Fibroblast of skin of right quadriceps (primary cell): ENCODE measurements around the gene SPAG9.

Experiments used
- DNase-seq: peaks from one replicate; pipeline ENCODE4 v3.0.0-alpha.2; 2013

SPAG9 gene

GRCh38 chr17:51029568-51030463 lies 90.9 kb downstream of the SPAG9 start:
- no peak for DNase-seq

GRCh38 chr17:51029142-51029541 lies 91.5 kb downstream of the SPAG9 start:
- no peak for DNase-seq

- no peak for DNase-seq
Observed at GRCh38 chr17:51028176-51028863, 92.3 kb downstream of the SPAG9 start.

GRCh38 chr17:51018541-51018940 lies 102.1 kb downstream of the SPAG9 start:
- DNase-seq, result no peak

- no peak for DNase-seq
Observed at GRCh38 chr17:51017270-51017669, 103.4 kb downstream of the SPAG9 start.

- DNase-seq, result no peak
Observed at GRCh38 chr17:51016099-51016498, 104.6 kb downstream of the SPAG9 start.

GRCh38 chr17:51015145-51015558 lies 105.5 kb downstream of the SPAG9 start:
- DNase-seq, result peak; percentile 21

- DNase-seq, result no peak
Observed at GRCh38 chr17:51014129-51014528, 106.5 kb downstream of the SPAG9 start.

GRCh38 chr17:51013322-51013721 lies 107.3 kb downstream of the SPAG9 start:
- DNase-seq, result no peak

GRCh38 chr17:51012538-51012937 lies 108.1 kb downstream of the SPAG9 start:
- no peak for DNase-seq

GRCh38 chr17:51010173-51010675 lies 110.4 kb downstream of the SPAG9 start:
- peak; percentile 60 for DNase-seq

GRCh38 chr17:51006601-51007000 lies 114.1 kb downstream of the SPAG9 start:
- DNase-seq, result peak; percentile 30

GRCh38 chr17:51005768-51006167 lies 114.9 kb downstream of the SPAG9 start:
- DNase-seq, result no peak

- no peak for DNase-seq
Observed at GRCh38 chr17:51004249-51004648, 116.4 kb downstream of the SPAG9 start.

GRCh38 chr17:51000835-51001638 lies 119.6 kb downstream of the SPAG9 start:
- peak; percentile 67 for DNase-seq

- no peak for DNase-seq
Observed at GRCh38 chr17:50995668-50996067, 125.0 kb downstream of the SPAG9 start.

GRCh38 chr17:50993544-50993943 lies 127.1 kb downstream of the SPAG9 start:
- no peak for DNase-seq

GRCh38 chr17:50989149-50989548 lies 131.5 kb downstream of the SPAG9 start:
- DNase-seq, result no peak

- DNase-seq, result no peak
Observed at GRCh38 chr17:50988427-50988826, 132.2 kb downstream of the SPAG9 start.

GRCh38 chr17:50986989-50987660 lies 133.5 kb downstream of the SPAG9 start:
- peak; percentile 56 for DNase-seq

- no peak for DNase-seq
Observed at GRCh38 chr17:50981279-50981678, 139.4 kb downstream of the SPAG9 start.

GRCh38 chr17:50979524-50979927 lies 141.1 kb downstream of the SPAG9 start:
- no peak for DNase-seq
